GM06990 (cell line): ENCODE results near the gene LIPA.

Experiments
- DNase-seq: peaks from one replicate; pipeline ENCODE4 v3.0.0-alpha.2; 2011; ENCODE audit not compliant: insufficient read length; ENCODE audit errors: extremely low read depth
- H3K27me3 ChIP-seq: replicated peaks from 2 replicates; pipeline ENCODE4 v1.6.0; 2011; ENCODE audit warnings: low read length; ENCODE audit not compliant: control insufficient read depth, insufficient read depth
- H3K36me3 ChIP-seq: 2 replicates; pipeline ENCODE4 v1.5.1; 2011; ENCODE audit warnings: low read length; ENCODE audit not compliant: control insufficient read depth, insufficient read depth
- H3K4me3 ChIP-seq: replicated peaks from 2 replicates; pipeline ENCODE4 v1.5.1; 2011; ENCODE audit warnings: low read depth, mild to moderate bottlenecking, control low read depth, low read length
- TF ChIP-seq, protein P1 (sequence below): IDR thresholded peaks from 2 replicates; pipeline ENCODE4 v1.5.1; 2011; ENCODE audit warnings: low read length, control low read depth, mild to moderate bottlenecking, inconsistent platforms; ENCODE audit not compliant: insufficient read depth, poor library complexity, severe bottlenecking

The LIPA gene

DNA sequence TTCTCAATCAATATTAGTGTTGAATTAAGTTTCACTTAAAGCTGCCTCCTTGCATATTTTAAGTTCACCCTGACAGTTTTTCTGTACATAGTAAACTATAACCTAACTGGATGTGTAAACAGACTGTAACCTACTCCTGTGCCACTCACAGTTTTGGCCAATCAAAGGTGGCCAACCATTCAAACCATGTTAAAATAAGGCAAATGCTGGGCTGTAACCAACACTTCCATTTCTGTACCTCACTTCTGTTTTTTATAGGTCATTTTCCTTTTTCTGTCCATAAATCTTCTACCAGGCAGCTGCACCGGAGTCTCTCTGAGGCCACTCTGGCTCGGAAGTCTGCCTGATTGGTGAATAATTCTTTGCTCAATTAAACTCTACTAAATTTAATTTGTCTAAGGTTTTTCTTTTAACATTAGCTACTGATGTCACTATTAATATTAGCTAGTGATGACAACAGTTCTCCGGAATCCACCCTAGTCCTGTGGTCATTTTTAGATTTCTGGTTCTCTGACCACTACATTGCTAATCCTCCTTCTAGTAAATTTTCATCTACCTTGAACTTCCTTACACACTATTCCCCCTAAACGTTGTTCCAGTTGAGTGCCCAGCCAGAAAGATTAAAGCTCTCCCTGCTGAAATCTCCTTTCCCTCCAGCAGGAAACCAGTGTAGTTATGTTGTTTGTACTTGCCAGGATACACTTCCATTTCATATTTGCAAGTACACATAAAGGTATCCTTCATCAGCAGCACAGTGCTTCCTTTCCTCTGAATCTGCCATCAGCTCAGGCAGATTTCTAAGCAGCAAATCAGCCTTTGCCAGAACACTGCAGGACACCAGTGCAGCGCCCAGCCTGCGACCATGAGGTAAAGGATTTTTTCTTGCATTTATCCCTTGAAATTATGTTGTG is 31.7 kb upstream of the LIPA start:
- DNase-seq, result no peak
- no peak overlapping the region for H3K4me3 ChIP-seq
- no peaks in the 10 kb centered on the region for H3K36me3 ChIP-seq
- TF ChIP-seq, protein P1, sequence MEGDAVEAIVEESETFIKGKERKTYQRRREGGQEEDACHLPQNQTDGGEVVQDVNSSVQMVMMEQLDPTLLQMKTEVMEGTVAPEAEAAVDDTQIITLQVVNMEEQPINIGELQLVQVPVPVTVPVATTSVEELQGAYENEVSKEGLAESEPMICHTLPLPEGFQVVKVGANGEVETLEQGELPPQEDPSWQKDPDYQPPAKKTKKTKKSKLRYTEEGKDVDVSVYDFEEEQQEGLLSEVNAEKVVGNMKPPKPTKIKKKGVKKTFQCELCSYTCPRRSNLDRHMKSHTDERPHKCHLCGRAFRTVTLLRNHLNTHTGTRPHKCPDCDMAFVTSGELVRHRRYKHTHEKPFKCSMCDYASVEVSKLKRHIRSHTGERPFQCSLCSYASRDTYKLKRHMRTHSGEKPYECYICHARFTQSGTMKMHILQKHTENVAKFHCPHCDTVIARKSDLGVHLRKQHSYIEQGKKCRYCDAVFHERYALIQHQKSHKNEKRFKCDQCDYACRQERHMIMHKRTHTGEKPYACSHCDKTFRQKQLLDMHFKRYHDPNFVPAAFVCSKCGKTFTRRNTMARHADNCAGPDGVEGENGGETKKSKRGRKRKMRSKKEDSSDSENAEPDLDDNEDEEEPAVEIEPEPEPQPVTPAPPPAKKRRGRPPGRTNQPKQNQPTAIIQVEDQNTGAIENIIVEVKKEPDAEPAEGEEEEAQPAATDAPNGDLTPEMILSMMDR, result no peak
- H3K27me3 ChIP-seq, result no peaks in the 10 kb centered on the region

DNA sequence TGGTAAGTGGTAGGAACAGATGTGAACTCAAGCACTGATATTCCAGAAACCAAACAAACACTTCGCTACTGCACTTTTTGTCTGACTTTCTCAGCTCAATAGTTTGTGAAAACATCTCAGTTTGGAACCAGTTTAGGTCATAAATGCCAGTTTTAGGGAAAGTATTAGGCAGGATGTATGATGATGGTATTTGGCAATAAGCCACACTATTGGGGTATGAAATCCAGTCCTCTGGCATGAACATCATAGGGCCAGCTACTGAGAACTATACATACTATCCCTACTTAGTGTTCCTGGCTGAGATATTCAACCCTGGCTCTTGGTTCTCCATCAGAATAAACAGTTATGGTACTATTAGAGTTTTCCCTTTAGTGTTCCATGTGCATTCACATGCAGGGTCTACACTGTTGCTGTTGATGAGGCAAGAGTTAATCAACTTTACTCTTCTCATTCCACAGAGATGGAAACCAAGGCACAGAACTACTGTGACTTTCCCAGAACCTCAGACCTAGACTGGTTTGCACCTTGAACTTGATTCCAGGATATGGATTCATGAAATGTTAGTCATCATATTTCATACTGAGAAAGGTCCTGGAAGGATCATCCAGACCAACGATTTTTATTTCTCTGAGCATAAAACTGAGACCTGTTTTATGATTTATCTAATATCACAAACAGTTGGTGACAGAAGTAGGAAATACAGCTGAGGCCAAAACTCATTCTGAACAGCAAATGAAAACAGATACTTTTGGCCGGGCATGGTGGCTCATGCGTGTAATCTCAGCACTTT is 30.2 kb upstream of the LIPA start:
- H3K36me3 ChIP-seq, result no peaks in the 10 kb centered on the region
- H3K4me3 ChIP-seq, result no peak overlapping the region
- H3K27me3 ChIP-seq, result no peaks in the 10 kb centered on the region
- TF ChIP-seq, protein P1, result no peak
- no peak for DNase-seq

DNA sequence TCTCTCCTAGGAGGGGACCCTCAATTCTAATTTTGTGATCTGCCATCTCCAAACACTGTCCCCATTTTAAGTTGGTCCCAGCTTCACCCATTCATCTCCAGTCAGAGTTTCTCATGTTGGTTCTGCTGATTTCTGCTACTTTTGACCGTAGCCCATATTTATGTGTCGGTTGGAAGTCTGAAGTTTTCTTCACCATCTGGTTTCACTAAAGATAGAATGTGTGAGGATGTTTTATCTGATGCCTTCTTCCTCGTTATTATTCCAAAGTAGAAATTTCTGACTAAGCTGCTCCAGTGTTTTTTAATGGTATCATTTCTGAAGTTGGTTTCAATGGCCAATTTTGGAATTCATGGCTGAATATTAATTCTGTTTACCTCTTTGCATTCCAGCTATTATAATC is 28.9 kb upstream of the LIPA start:
- no peaks in the 10 kb centered on the region for H3K36me3 ChIP-seq
- no peak for DNase-seq
- TF ChIP-seq, protein P1, result no peak
- H3K27me3 ChIP-seq, result no peaks in the 10 kb centered on the region
- H3K4me3 ChIP-seq, result no peak overlapping the region

DNA sequence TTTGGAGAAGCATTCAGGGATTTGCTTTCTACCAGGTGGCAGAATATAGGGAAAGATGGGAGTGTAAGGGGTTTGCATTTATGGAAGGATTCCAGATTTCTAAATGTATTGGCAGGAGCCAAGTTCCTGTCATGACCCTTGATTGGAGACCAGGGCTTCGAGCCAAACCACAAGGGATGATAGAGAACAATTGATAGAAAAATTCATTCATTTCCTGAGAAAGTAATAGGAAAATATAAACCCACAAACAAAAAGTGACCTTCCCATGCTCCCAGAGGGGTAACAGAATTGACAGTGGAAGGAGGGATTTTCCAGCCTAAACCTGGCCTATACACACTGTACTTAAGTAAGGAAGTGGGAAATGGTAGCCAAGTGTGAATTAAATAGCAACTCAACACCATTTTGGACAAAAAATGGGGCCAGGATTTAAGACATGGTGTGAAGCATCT is 27.9 kb upstream of the LIPA start:
- DNase-seq, result no peak
- TF ChIP-seq, protein P1, result no peak
- Histone ChIP-seq H3K4me3 (no peak overlapping the region), H3K27me3 (no peaks in the 10 kb centered on the region), H3K36me3 (no peaks in the 10 kb centered on the region)

DNA sequence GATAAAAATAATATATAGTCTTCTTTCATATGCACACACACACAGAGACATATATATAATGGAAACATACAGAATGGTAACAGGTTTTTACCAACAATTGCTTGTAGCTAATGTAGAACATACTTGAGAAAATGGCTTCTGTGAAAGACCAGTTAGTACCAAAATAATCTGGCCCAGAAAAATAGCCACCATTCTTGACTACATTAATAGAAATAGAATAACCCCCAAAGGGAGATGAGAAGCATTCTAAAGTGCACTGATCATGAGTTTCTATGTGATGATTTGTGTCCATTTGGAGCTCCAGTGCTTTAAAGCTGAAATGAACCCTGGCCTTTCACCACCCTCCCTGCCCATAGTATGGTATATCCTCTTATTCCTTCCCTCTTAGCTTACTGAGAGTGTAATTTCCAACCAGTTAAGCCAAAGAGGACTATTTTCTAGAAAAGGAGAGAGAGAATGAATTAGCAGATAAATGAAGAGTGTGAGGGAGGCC is 27.4 kb upstream of the LIPA start:
- TF ChIP-seq, protein P1, result no peak
- Histone ChIP-seq H3K36me3 (no peaks in the 10 kb centered on the region), H3K4me3 (no peak overlapping the region), H3K27me3 (no peaks in the 10 kb centered on the region)
- no peak for DNase-seq
